Caco-2 (cell line): ENCODE measurements around the gene PPP2R5C. TPM values are rescaled to one million over a fixed set of nuclear protein-coding genes. Genes with fewer than 3 reads are reported as not detected.

ENCODE experiments used
- BruUV-seq: library from RNA; stranded (reverse); fragments of 400-500 nt; replicated peaks from 2 replicates; lab custom pipeline; 2021; lab: Mats Ljungman, UMichigan
- CTCF ChIA-PET: fragments of 300-600 bp; sonication (Branson Sonifier 250); formaldehyde crosslinking; loops from one replicate; lab custom pipeline; 2022; ENCODE audit warnings: antibody characterized with exemption; lab: Charles Lee
- POLR2A ChIA-PET: fragments of 300-600 bp; sonication (Branson Sonifier 250); formaldehyde crosslinking; loops from one replicate; lab custom pipeline; 2022; ENCODE audit warnings: antibody characterized with exemption; lab: Charles Lee
- DNase-seq, 2 experiments: peaks; one replicate each; pipeline versions ENCODE4 v3.0.0 to v3.0.0-alpha.2; 2020 to 2022
- H3K27me3 ChIP-seq: replicated peaks from 2 replicates; pipeline ENCODE4 v1.6.0; 2011; ENCODE audit warnings: low read length; ENCODE audit not compliant: control insufficient read depth, insufficient read depth
- H3K36me3 ChIP-seq: 2 replicates; pipeline ENCODE4 v1.5.1; 2011; ENCODE audit warnings: low read length; ENCODE audit not compliant: control insufficient read depth, insufficient read depth
- H3K4me1 ChIP-seq: fragments of 250-450 bp; sonication (Bioruptor Pico); 2 replicates; pipeline ENCODE4 v1.5.1; 2020; ENCODE audit warnings: mild to moderate bottlenecking
- H3K4me3 ChIP-seq: 2 replicates; pipeline ENCODE4 v1.5.1; 2011; ENCODE audit warnings: low read depth, mild to moderate bottlenecking, control low read depth, low read length
- H3K9me3 ChIP-seq: fragments of 250-450 bp; sonication (Bioruptor Pico); 2 replicates; pipeline ENCODE4 v1.5.1; 2020; ENCODE audit warnings: mild to moderate bottlenecking, moderate library complexity
- H3K27ac Mint-ChIP-seq: one replicate; pipeline ENCODE4 v1.8.0; 2022; ENCODE audit warnings: mixed read lengths; ENCODE audit not compliant: unreplicated experiment
- H3K27me3 Mint-ChIP-seq: one replicate; pipeline ENCODE4 v1.8.0; 2022; ENCODE audit warnings: mixed read lengths; ENCODE audit not compliant: insufficient read depth, unreplicated experiment
- H3K36me3 Mint-ChIP-seq: one replicate; pipeline ENCODE4 v1.8.0; 2022; ENCODE audit warnings: mild to moderate bottlenecking, mixed read lengths; ENCODE audit not compliant: insufficient read depth, unreplicated experiment
- H3K4me1 Mint-ChIP-seq: one replicate; pipeline ENCODE4 v1.8.0; 2022; ENCODE audit warnings: low read depth, mixed read lengths; ENCODE audit not compliant: unreplicated experiment
- H3K4me3 Mint-ChIP-seq: one replicate; pipeline ENCODE4 v1.8.0; 2022; ENCODE audit warnings: mild to moderate bottlenecking, moderate library complexity, mixed read lengths; ENCODE audit not compliant: unreplicated experiment
- H3K9me3 Mint-ChIP-seq: one replicate; pipeline ENCODE4 v1.8.0; 2022; ENCODE audit warnings: mixed read lengths; ENCODE audit not compliant: unreplicated experiment
- CTCF ChIP-seq, 2 experiments: fragments of 200-600 bp in 1 of 2; IDR thresholded peaks; 1 replicate in 1 of 2; 2 replicates in 1 of 2; pipeline versions ENCODE4 v1.5.1 to v1.8.0; 2011 to 2022; ENCODE audit warnings: antibody characterized with exemption in 1 of 2, control low read depth in 1 of 2, inconsistent platforms in 1 of 2, low read depth in 1 of 2, low read length in 1 of 2, mild to moderate bottlenecking in 1 of 2, moderate library complexity in 1 of 2; ENCODE audit not compliant: insufficient read depth in 1 of 2, severe bottlenecking in 1 of 2, unreplicated experiment in 1 of 2
- intact Hi-C: fragments of 100-400 bp; cut with micrococcal nuclease; formaldehyde crosslinking; loops from one replicate; pipeline ENCODE4 v1.10.0; 2022; ENCODE audit not compliant: unreplicated experiment
- total RNA-seq: library from RNA; stranded (reverse); gene quantifications from 2 replicates; pipeline ENCODE4 v1.2.3, GENCODE V29; 2022

The PPP2R5C gene
- total RNA-seq, 1 experiment from 2014 or later: 97.5 TPM

- Mint-ChIP-seq H3K36me3 (peaks cover 17% of the 10 kb centered on the region), H3K27ac (no peak overlapping the region), H3K4me3 (no peak overlapping the region), H3K27me3 (no peaks in the 10 kb centered on the region), H3K4me1 (no peaks in the 10 kb centered on the region), H3K9me3 (no peaks in the 10 kb centered on the region)
- H3K4me3 ChIP-seq: no peak overlapping the region
- BruUV-seq: no TSS peak
- no peaks in the 10 kb centered on the region for H3K9me3 ChIP-seq
- no peak for TF ChIP-seq CTCF (IDR thresholded peaks at IDR 0.05; ENCODE audit: insufficient read depth in 1 of 2, low read depth in 1 of 2, low read length in 1 of 2, severe bottlenecking in 1 of 2, unreplicated experiment in 1 of 2)
- no peaks in the 10 kb centered on the region for H3K36me3 ChIP-seq
- ChIA-PET CTCF (no interaction called here), POLR2A (no interaction called here)
- intact Hi-C loops: loop anchor here (5.0 kb wide), 2 partner anchors 183 to 238 kb away; partner anchors contain the start of gene PPP2R5C
- H3K27me3 ChIP-seq: no peaks in the 10 kb centered on the region
- H3K4me1 ChIP-seq: no peaks in the 10 kb centered on the region
- DNase-seq: no peak
These were observed 183.7 kb downstream of the PPP2R5C start for GRCh38 chr14:101945171-101945570.

DNA sequence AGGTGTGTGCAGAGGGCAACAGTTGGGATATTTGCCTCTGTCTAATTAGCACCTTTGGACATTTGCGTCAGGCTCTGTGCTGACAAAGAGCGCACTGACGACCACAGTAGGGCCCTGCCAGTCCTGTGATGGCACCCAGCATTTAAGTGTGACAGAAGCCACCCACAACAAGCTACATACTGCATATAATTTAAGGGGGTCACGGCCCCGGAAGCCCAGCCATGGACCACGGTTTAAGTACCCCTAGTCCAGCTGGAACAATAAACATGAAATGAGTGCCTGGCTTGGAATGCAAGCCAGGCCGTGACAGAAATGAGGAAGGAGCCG, 186.0 kb downstream of the PPP2R5C start:
- H3K9me3 ChIP-seq: no peaks in the 10 kb centered on the region
- CTCF ChIA-PET: interaction anchor here (0.9 to 1.3 kb wide), 3 partner anchors 14 to 240 kb away, joined by 3 read pairs; no protein-coding TSS in a partner anchor
- no peaks in the 10 kb centered on the region for H3K27me3 ChIP-seq
- H3K9me3 Mint-ChIP-seq: no peaks in the 10 kb centered on the region
- H3K36me3 ChIP-seq: no peaks in the 10 kb centered on the region
- no peak for DNase-seq
- intact Hi-C loops: loop anchor here (5.0 kb wide), 2 partner anchors 185 to 240 kb away; partner anchors contain the start of gene PPP2R5C
- BruUV-seq: TSS peak; percentile 97
- POLR2A ChIA-PET: no interaction called here
- peak overlapping the region; percentile 98 for H3K27ac Mint-ChIP-seq
- peak overlapping the region; percentile 92 for H3K4me3 Mint-ChIP-seq
- peaks cover 17% of the 10 kb centered on the region for H3K36me3 Mint-ChIP-seq
- no peaks in the 10 kb centered on the region for H3K4me1 Mint-ChIP-seq
- no peaks in the 10 kb centered on the region for H3K4me1 ChIP-seq
- no peak for TF ChIP-seq CTCF (IDR thresholded peaks at IDR 0.05; ENCODE audit: insufficient read depth in 1 of 2, low read depth in 1 of 2, low read length in 1 of 2, severe bottlenecking in 1 of 2, unreplicated experiment in 1 of 2)
- peak overlapping the region; percentile 86 for H3K4me3 ChIP-seq
- no peaks in the 10 kb centered on the region for H3K27me3 Mint-ChIP-seq

DNA sequence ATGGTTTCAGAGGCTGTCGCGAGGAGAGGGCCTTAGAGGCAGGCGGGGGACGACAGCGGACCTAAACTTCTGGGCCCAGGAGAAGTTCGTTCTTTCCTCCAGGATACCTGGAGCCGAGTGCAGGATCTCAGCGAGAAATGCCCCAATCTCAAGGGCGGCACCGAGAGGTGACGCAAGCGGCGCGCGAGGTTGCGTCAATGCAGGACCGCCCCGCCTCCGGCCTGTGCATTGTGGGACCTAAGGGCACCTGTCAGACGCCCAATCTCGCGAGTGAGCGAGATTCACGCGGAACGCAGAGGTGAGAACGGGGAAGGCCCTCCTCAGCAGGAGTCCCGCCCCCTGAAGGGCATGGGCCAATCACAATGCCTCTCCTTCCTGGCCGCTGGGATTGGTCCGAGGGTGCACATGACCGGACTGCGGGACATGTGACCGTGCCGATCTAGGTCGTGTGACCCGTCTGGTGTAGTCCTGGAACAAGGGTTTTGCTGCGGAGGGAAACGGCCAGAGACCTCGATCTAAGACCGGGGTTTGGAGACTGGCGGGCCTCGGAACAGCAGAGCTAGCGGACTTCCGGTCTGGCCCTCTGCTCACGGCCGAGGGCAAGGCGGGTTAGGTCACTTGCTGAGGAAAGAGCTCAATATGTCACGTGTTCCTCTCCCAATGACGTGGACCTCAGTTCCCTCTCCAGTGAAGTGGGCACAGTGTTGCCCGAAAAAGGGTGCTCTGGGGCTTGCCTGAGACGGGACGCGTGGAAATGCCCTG, 186.6 kb downstream of the PPP2R5C start:
- intact Hi-C loops: loop anchor here (1.0 to 5.0 kb wide), 5 partner anchors 16 to 241 kb away; partner anchors contain the start of genes DYNC1H1, HSP90AA1 and PPP2R5C
- peak; percentile 100 for DNase-seq
- peak overlapping the region; percentile 98 for H3K27ac Mint-ChIP-seq
- no peaks in the 10 kb centered on the region for H3K4me1 ChIP-seq
- no peaks in the 10 kb centered on the region for H3K9me3 Mint-ChIP-seq
- H3K36me3 ChIP-seq: no peaks in the 10 kb centered on the region
- peak overlapping the region; percentile 88 for H3K4me3 ChIP-seq
- H3K4me1 Mint-ChIP-seq: no peaks in the 10 kb centered on the region
- POLR2A ChIA-PET: interaction anchor here (0.7 to 1.4 kb wide), 3 partner anchors 10 to 187 kb away, joined by 3 to 10 read pairs (median 4); no protein-coding TSS in a partner anchor
- H3K27me3 Mint-ChIP-seq: no peaks in the 10 kb centered on the region
- CTCF ChIA-PET: interaction anchor here (0.9 to 1.4 kb wide), 4 partner anchors 14 to 241 kb away, joined by 3 read pairs; no protein-coding TSS in a partner anchor
- no TSS peak for BruUV-seq
- no peaks in the 10 kb centered on the region for H3K27me3 ChIP-seq
- no peak for TF ChIP-seq CTCF (IDR thresholded peaks at IDR 0.05; ENCODE audit: insufficient read depth in 1 of 2, low read depth in 1 of 2, low read length in 1 of 2, severe bottlenecking in 1 of 2, unreplicated experiment in 1 of 2)
- H3K4me3 Mint-ChIP-seq: peak overlapping the region; percentile 92
- H3K9me3 ChIP-seq: no peaks in the 10 kb centered on the region
- H3K36me3 Mint-ChIP-seq: peaks cover 17% of the 10 kb centered on the region
